KMS-11 (cell line): ENCODE measurements around the gene COX19.

ENCODE experiments used
- H2AFZ ChIP-seq: fragments of 200-600 bp; sonication (generic); 2 replicates; pipeline ENCODE4 v1.6.1; 2016; ENCODE audit warnings: antibody characterized with exemption, mixed run types, low read depth
- H3K27ac ChIP-seq: fragments of 200-600 bp; sonication (generic); 2 replicates; pipeline ENCODE4 v1.6.1; 2016; ENCODE audit warnings: mild to moderate bottlenecking, mixed run types
- H3K27me3 ChIP-seq: fragments of 200-600 bp; sonication (generic); 2 replicates; pipeline ENCODE4 v1.6.1; 2017; ENCODE audit warnings: mild to moderate bottlenecking, low read depth, mixed run types, moderate library complexity; ENCODE audit not compliant: insufficient read depth
- H3K36me3 ChIP-seq: fragments of 200-600 bp; sonication (generic); 2 replicates; pipeline ENCODE4 v1.6.1; 2017; ENCODE audit warnings: mild to moderate bottlenecking, mixed run types; ENCODE audit not compliant: insufficient read depth
- H3K4me1 ChIP-seq: fragments of 200-600 bp; sonication (generic); 2 replicates; pipeline ENCODE4 v1.6.1; 2016; ENCODE audit warnings: mild to moderate bottlenecking, low read depth, mixed run types; ENCODE audit not compliant: poor library complexity, severe bottlenecking
- H3K4me2 ChIP-seq: fragments of 200-600 bp; sonication (generic); 2 replicates; pipeline ENCODE4 v1.7.0; 2016; ENCODE audit warnings: mild to moderate bottlenecking, mixed run types
- H3K4me3 ChIP-seq: fragments of 200-600 bp; sonication (generic); IDR thresholded peaks from 2 replicates; pipeline ENCODE4 v1.6.1; 2017; ENCODE audit warnings: low read depth, low read length, mixed read lengths; ENCODE audit not compliant: insufficient read depth
- H3K79me2 ChIP-seq: fragments of 200-600 bp; sonication (generic); 2 replicates; pipeline ENCODE4 v1.6.1; 2016; ENCODE audit warnings: low read depth, mixed run types; ENCODE audit not compliant: insufficient read depth
- H3K9ac ChIP-seq: fragments of 200-600 bp; sonication (generic); 2 replicates; pipeline ENCODE4 v1.6.1; 2016; ENCODE audit warnings: mild to moderate bottlenecking, mixed run types
- H4K20me1 ChIP-seq: fragments of 200-600 bp; sonication (generic); 2 replicates; pipeline ENCODE4 v1.6.1; 2016; ENCODE audit warnings: mild to moderate bottlenecking, mixed run types; ENCODE audit not compliant: insufficient read depth
- TF ChIP-seq, protein P1 (sequence below): fragments of 200-600 bp; sonication (generic); conservative IDR thresholded peaks from 2 replicates; pipeline ENCODE4 v1.6.1; 2017; ENCODE audit warnings: low read depth, mild to moderate bottlenecking, antibody characterized with exemption, low read length, moderate library complexity, mixed read lengths

Gene COX19

DNA sequence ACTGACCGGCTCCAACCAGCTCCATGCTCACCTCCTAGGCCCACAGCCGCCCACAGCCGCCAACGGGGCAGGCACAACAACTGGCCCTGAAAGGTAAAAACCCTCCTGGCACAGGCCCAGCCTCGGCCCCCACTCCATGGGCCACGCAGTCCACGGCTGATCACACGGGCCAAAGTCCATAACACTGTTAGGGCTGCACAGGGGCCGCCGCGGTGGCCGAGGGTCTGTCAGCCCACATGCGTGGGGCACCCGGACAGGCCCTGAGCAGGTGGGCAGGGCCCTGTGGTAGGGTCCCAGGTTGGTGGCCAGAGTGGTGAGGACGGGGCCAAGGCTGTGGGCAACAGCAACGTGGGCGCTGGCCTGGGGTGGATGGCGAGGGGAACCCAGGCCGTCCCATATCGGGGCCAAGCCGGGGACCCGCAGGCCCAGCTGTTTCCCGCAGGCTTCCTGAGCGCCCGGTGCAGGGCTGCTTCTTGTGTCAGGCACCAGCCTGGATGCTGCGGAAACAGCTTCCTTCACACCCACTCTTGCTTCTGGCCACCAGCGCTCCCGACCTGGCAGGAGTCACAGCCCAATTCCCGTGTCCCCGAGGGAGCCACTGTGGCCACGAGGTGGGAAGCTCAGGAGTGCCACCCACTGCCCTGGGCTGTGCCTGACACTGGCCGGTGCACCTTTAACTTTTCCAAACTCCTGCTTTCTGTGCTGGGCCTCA is 36.8 kb upstream of the COX19 start:
- Histone ChIP-seq H3K9ac (no peak overlapping the region), H3K36me3 (no peaks in the 10 kb centered on the region), H3K4me3 (no peak overlapping the region), H4K20me1 (no peaks in the 10 kb centered on the region), H3K27me3 (no peaks in the 10 kb centered on the region), H3K4me2 (no peak overlapping the region), H2AFZ (no peak overlapping the region), H3K4me1 (no peaks in the 10 kb centered on the region), H3K27ac (no peak overlapping the region), H3K79me2 (no peaks in the 10 kb centered on the region)
- TF ChIP-seq, protein P1, sequence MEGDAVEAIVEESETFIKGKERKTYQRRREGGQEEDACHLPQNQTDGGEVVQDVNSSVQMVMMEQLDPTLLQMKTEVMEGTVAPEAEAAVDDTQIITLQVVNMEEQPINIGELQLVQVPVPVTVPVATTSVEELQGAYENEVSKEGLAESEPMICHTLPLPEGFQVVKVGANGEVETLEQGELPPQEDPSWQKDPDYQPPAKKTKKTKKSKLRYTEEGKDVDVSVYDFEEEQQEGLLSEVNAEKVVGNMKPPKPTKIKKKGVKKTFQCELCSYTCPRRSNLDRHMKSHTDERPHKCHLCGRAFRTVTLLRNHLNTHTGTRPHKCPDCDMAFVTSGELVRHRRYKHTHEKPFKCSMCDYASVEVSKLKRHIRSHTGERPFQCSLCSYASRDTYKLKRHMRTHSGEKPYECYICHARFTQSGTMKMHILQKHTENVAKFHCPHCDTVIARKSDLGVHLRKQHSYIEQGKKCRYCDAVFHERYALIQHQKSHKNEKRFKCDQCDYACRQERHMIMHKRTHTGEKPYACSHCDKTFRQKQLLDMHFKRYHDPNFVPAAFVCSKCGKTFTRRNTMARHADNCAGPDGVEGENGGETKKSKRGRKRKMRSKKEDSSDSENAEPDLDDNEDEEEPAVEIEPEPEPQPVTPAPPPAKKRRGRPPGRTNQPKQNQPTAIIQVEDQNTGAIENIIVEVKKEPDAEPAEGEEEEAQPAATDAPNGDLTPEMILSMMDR = no peak

DNA sequence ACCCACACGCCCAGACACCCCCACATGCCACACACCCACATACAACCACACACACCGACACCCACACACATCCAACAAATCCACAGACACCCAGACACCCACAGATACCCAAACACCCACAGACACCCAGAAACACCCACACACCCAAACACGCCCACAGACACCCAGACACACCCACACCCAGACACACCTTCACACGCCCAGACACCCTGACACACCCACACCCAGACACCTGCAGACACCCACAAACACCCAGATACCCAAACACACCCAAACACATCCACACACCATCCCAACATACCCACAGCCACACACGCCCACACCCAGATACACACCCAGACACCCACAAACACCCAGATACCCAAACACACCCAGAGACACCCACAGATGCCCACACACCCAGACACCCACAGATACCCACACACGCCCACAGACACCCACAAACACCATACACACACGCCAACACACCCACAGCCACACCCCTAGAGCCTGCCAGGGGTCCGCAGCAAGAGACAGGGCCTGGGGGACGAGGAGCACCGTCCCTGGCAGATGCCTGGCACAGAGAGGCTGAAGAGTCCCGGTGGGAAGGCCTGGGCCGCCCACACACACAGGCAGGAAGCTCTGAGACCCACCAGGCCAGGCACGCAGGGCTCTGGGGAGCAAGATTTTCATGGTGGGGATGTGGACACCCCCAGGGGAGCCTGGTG is 36.1 kb upstream of the COX19 start:
- no peaks in the 10 kb centered on the region for H3K27me3 ChIP-seq
- no peaks in the 10 kb centered on the region for H4K20me1 ChIP-seq
- H3K4me1 ChIP-seq = no peaks in the 10 kb centered on the region
- no peak overlapping the region for H3K27ac ChIP-seq
- no peak overlapping the region for H3K4me3 ChIP-seq
- no peak overlapping the region for H3K9ac ChIP-seq
- H3K79me2 ChIP-seq = no peaks in the 10 kb centered on the region
- no peak overlapping the region for H3K4me2 ChIP-seq
- H3K36me3 ChIP-seq = no peaks in the 10 kb centered on the region
- TF ChIP-seq, protein P1 = no peak
- H2AFZ ChIP-seq = no peak overlapping the region

DNA sequence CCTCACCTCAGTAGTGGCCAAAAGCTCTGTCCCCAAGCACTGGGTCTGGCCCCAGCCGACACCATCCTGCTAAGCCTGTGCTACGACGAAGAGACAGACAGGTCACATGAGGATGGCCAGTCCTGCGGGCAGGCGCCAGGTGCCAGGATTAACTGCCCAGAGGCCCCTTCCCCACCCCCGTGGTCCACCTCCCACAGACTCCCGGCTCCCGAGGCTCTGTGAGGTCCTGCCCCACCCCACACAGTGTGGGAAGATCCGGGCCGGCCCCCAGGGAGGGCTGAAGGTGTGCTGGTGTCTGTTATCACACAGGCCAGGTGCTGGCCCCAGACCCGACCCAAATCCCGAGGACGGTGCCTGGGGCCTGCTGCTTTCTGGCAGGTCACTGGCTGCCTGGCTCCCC is 34.9 kb upstream of the COX19 start:
- H2AFZ ChIP-seq = no peak overlapping the region
- H3K27ac ChIP-seq = no peak overlapping the region
- TF ChIP-seq, protein P1 = no peak
- no peak overlapping the region for H3K4me2 ChIP-seq
- H3K9ac ChIP-seq = no peak overlapping the region
- no peaks in the 10 kb centered on the region for H3K79me2 ChIP-seq
- no peaks in the 10 kb centered on the region for H3K27me3 ChIP-seq
- no peaks in the 10 kb centered on the region for H4K20me1 ChIP-seq
- no peaks in the 10 kb centered on the region for H3K4me1 ChIP-seq
- H3K36me3 ChIP-seq = no peaks in the 10 kb centered on the region
- no peak overlapping the region for H3K4me3 ChIP-seq

DNA sequence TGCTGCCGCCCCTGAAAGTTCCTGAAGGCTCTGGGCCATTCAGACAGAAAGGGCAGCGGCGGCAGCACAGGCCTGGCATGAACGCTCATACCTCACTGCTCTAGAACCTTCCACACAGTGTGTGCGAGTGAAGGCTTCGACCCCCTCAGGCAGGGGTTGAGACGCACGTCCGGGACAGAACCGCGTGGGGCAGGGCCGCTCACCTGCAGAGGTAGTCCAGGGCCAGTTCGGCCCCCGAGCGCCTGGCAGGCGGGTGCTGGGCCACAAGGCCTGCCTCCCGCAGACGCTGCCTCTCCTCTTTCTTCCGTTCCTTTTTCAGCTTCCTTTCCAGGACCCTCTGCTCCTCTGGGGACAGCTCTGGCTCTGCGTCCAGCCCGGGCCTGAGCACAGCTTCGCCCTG is 34.4 kb upstream of the COX19 start:
- H3K36me3 ChIP-seq = no peaks in the 10 kb centered on the region
- no peak overlapping the region for H2AFZ ChIP-seq
- H3K9ac ChIP-seq = no peak overlapping the region
- no peak overlapping the region for H3K4me3 ChIP-seq
- no peaks in the 10 kb centered on the region for H3K27me3 ChIP-seq
- TF ChIP-seq, protein P1 = no peak
- no peak overlapping the region for H3K27ac ChIP-seq
- no peaks in the 10 kb centered on the region for H4K20me1 ChIP-seq
- no peak overlapping the region for H3K4me2 ChIP-seq
- no peaks in the 10 kb centered on the region for H3K4me1 ChIP-seq
- H3K79me2 ChIP-seq = no peaks in the 10 kb centered on the region
